ENCODE measurements around the gene LGMN.

Gene LGMN

DNA sequence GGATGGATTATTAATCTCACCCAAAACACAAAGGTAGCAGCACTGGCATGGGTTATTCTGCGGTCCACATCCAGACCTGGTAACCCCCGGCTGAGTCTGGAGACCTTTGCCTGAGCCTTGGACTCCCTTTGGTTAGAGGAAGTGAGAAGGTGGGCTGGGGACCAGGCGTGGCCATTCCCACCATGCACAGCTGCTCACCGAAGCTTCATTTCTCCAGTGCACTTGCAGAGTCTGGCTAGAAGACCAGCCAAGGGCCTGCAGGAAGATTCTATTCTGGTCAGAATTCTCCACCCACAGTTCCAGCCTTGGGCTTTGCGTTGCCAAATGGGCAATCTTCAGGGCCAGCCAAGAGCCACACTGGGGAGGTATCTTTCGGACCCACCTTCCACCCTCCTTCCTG is 73.0 kb downstream of the LGMN start:
- Histone ChIP-seq H3K4me3 (ENCODE audit: low read depth, low read length) (no peak overlapping the region), H3K27me3 (ENCODE audit: insufficient read depth, low read length) (no peaks in the 10 kb centered on the region), H3K79me2 (ENCODE audit: control insufficient read depth, insufficient read depth, low read length, unreplicated experiment) (no peaks in the 10 kb centered on the region), H2AFZ (ENCODE audit: low read length, unreplicated experiment) (no peak overlapping the region), H3K4me1 (ENCODE audit: control insufficient read depth, insufficient read depth, low read length, unreplicated experiment) (peaks cover 5% of the 10 kb centered on the region), H3K27ac (ENCODE audit: low read depth, low read length) (no peak overlapping the region), H3K36me3 (ENCODE audit: insufficient read depth, low read length) (0 out of 2 replicates have a peak, but pooled peaks cover 3% of the 10 kb centered on the region)

DNA sequence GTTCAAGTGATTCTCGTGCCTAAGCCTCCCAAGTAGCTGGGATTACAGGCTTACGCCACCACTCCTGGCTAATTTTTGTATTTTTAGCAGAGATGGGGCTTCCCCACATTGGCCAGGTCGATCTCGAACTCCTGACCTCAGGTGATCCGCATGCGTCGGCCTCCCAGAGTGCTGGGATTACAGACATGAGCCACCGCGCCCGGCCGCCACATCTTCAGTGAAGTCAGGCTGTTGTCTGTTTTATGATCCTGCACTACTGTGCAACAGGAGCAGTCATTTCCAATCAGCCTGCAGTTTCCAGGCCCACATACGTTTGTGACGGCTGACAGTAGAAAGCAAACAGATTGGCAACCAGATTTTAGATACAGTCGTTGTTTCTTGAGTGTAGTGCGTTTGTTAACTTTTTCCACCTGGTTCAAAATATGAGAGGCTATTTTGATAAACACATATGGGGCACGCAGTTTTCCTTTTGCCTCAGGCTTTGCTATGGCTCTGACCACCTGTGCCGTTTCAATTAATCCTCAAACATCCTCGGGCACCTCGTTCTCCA is 74.8 kb downstream of the LGMN start:
- no peak overlapping the region for H3K4me3 ChIP-seq (ENCODE audit: low read depth, low read length)
- H3K27ac ChIP-seq (ENCODE audit: low read depth, low read length), result no peak overlapping the region
- no peak overlapping the region for H2AFZ ChIP-seq (ENCODE audit: low read length, unreplicated experiment)

DNA sequence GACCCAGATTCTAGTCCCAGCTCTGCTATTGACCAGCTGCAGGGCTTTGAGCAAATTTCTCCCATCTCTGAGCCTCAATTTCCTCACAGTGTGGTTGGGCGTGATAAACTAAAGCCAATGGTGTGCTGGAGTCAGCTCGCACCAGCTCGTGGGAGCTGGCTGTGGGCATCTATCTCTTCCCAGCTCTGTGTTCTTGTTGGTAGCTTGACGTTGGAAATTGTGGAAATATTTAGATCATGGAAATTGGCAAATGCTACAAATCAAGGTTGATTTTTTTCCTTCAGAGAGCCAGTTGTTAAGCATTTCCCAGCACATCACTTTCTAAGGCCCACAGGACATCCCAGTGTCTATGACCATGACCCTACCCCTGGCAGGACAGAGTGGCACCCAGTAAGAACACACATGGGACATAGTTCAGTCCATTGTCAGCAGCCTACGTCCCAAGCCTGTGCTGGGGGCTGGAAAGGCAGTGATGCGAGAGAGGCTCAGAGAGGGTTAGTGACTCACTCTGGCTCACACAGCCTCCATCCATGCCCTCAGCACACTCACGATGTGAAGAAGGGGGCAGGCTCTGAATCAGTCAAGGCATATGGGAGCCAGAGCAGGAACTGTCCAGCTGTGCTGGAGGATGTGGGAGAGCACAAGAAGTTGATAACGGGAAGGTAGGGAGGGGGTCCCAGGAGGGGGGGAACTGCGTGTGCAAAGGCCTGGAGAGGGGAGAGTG is 77.6 kb downstream of the LGMN start:
- H3K27me3 ChIP-seq (ENCODE audit: insufficient read depth, low read length), result no peaks in the 10 kb centered on the region
- H3K36me3 ChIP-seq (ENCODE audit: insufficient read depth, low read length), result no peaks in the 10 kb centered on the region
- no peak overlapping the region for H3K27ac ChIP-seq (ENCODE audit: low read depth, low read length)
- H3K4me3 ChIP-seq (ENCODE audit: low read depth, low read length), result no peak overlapping the region
- no peak overlapping the region for H2AFZ ChIP-seq (ENCODE audit: low read length, unreplicated experiment)
- no peaks in the 10 kb centered on the region for H3K79me2 ChIP-seq (ENCODE audit: control insufficient read depth, insufficient read depth, low read length, unreplicated experiment)
- peaks cover 5% of the 10 kb centered on the region for H3K4me1 ChIP-seq (ENCODE audit: control insufficient read depth, insufficient read depth, low read length, unreplicated experiment)

More for the DNA sequence above, 74.8 kb downstream of the LGMN start:
- Histone ChIP-seq H3K4me1 (ENCODE audit: control insufficient read depth, insufficient read depth, low read length, unreplicated experiment) (peaks cover 8% of the 10 kb centered on the region), H3K36me3 (ENCODE audit: insufficient read depth, low read length) (0 out of 2 replicates have a peak, but pooled peaks cover 3% of the 10 kb centered on the region), H3K27me3 (ENCODE audit: insufficient read depth, low read length) (no peaks in the 10 kb centered on the region), H3K79me2 (ENCODE audit: control insufficient read depth, insufficient read depth, low read length, unreplicated experiment) (no peaks in the 10 kb centered on the region)

DNA sequence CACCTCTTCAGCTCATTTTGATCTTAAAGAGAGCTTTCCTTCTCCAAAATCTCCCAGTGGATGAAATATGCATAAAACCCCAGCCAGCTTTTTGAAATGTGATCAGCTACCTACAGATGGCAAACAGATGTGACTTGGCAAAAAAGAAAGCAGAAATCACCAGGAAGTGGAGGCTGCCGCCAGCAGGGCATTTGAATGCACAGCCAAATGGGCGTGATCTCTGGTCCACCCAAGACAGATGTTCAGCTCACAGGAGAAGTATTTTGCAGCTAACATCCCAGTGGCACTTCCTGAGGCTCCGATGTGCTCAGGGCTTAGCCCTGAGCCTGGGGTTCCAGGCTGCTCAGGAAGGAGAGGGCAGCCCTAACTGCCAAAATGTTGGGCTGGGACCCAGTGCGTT is 78.3 kb downstream of the LGMN start:
- Histone ChIP-seq H3K4me1 (ENCODE audit: control insufficient read depth, insufficient read depth, low read length, unreplicated experiment) (peaks cover 5% of the 10 kb centered on the region), H3K4me3 (ENCODE audit: low read depth, low read length) (no peak overlapping the region), H2AFZ (ENCODE audit: low read length, unreplicated experiment) (no peak overlapping the region), H3K79me2 (ENCODE audit: control insufficient read depth, insufficient read depth, low read length, unreplicated experiment) (no peaks in the 10 kb centered on the region), H3K27me3 (ENCODE audit: insufficient read depth, low read length) (no peaks in the 10 kb centered on the region), H3K36me3 (ENCODE audit: insufficient read depth, low read length) (no peaks in the 10 kb centered on the region), H3K27ac (ENCODE audit: low read depth, low read length) (no peak overlapping the region)

GRCh38 chr14:92668276-92668973 is 80.0 kb downstream of the LGMN start:
- Histone ChIP-seq H3K36me3 (ENCODE audit: insufficient read depth, low read length) (no peaks in the 10 kb centered on the region), H3K4me3 (ENCODE audit: low read depth, low read length) (no peak overlapping the region), H3K4me1 (ENCODE audit: control insufficient read depth, insufficient read depth, low read length, unreplicated experiment) (peaks cover 5% of the 10 kb centered on the region), H3K79me2 (ENCODE audit: control insufficient read depth, insufficient read depth, low read length, unreplicated experiment) (no peaks in the 10 kb centered on the region), H3K27ac (ENCODE audit: low read depth, low read length) (no peak overlapping the region), H2AFZ (ENCODE audit: low read length, unreplicated experiment) (no peak overlapping the region), H3K27me3 (ENCODE audit: insufficient read depth, low read length) (no peaks in the 10 kb centered on the region)

DNA sequence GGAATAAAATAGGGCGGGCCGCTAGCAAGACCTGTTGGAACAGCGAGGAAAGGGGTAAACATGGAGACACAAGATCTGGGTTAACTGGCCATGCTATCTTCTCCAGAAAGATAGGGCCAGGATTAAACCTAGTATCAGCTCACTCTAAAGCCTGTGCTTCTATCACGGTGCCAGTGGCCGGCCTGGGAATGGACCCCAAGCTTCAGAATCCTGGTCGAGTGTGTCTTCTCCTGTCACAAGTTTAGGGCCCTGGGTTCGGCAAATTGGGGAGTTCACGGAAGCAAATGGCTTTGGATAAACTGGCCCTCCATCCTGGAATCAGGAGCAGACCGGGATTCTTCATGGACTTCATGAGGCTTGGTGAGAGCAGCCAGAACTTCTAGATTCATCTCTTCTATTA is 82.2 kb downstream of the LGMN start:
- no peak overlapping the region for H3K27ac ChIP-seq (ENCODE audit: low read depth, low read length)
- H2AFZ ChIP-seq (ENCODE audit: low read length, unreplicated experiment), result no peak overlapping the region
- H3K27me3 ChIP-seq (ENCODE audit: insufficient read depth, low read length), result no peaks in the 10 kb centered on the region
- H3K79me2 ChIP-seq (ENCODE audit: control insufficient read depth, insufficient read depth, low read length, unreplicated experiment), result no peaks in the 10 kb centered on the region
- no peak overlapping the region for H3K4me3 ChIP-seq (ENCODE audit: low read depth, low read length)
- H3K4me1 ChIP-seq (ENCODE audit: control insufficient read depth, insufficient read depth, low read length, unreplicated experiment), result peaks cover 5% of the 10 kb centered on the region
- H3K36me3 ChIP-seq (ENCODE audit: insufficient read depth, low read length), result no peaks in the 10 kb centered on the region

DNA sequence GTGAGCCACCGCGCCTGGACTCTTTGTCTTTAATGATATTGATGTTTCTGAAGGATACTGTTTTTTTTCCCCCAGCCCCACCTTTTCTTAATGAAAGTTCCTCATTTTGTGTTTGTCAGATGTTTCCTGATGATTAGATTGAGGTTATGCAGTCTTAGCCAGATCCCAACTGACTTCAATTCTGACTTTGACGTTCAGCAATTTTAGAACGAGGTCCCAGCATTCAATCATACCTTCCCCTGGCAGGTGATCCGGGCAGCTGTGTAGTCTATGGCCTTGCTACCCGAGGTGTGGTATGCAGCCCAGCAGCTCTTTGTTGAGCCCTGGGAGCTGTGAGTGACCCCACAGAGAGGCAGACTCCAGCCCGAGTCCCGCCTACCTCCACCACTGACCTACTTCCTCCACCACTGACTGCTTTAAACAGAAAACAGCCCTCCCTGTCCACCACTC is 82.7 kb downstream of the LGMN start:
- H3K79me2 ChIP-seq (ENCODE audit: control insufficient read depth, insufficient read depth, low read length, unreplicated experiment), result no peaks in the 10 kb centered on the region
- H3K27me3 ChIP-seq (ENCODE audit: insufficient read depth, low read length), result no peaks in the 10 kb centered on the region
- no peak overlapping the region for H3K4me3 ChIP-seq (ENCODE audit: low read depth, low read length)
- H3K4me1 ChIP-seq (ENCODE audit: control insufficient read depth, insufficient read depth, low read length, unreplicated experiment), result peaks cover 5% of the 10 kb centered on the region
- no peak overlapping the region for H2AFZ ChIP-seq (ENCODE audit: low read length, unreplicated experiment)
- H3K36me3 ChIP-seq (ENCODE audit: insufficient read depth, low read length), result no peaks in the 10 kb centered on the region
- H3K27ac ChIP-seq (ENCODE audit: low read depth, low read length), result no peak overlapping the region

DNA sequence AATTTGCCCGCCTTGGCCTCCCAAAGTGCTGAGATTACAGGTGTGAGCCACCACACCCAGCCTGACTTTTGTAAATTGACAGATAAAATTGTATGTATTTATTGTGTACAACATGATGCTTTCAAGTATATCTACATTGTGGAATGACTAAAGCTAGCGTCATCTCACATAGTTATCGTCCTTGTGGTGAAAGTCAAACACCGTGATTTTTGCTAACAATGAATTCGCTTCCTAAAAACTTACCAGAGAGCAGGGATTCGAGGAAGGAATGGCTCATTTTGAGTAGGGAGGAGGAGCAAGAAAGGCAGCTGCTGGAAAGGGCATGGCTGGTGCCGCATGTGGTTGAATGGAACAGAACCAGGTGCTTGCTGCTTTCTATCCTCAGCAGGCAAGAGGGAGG is 85.4 kb downstream of the LGMN start:
- H3K27me3 ChIP-seq (ENCODE audit: insufficient read depth, low read length), result no peaks in the 10 kb centered on the region
- H2AFZ ChIP-seq (ENCODE audit: low read length, unreplicated experiment), result no peak overlapping the region
- H3K36me3 ChIP-seq (ENCODE audit: insufficient read depth, low read length), result no peaks in the 10 kb centered on the region
- H3K27ac ChIP-seq (ENCODE audit: low read depth, low read length), result no peak overlapping the region
- no peaks in the 10 kb centered on the region for H3K79me2 ChIP-seq (ENCODE audit: control insufficient read depth, insufficient read depth, low read length, unreplicated experiment)
- H3K4me1 ChIP-seq (ENCODE audit: control insufficient read depth, insufficient read depth, low read length, unreplicated experiment), result no peaks in the 10 kb centered on the region
- H3K4me3 ChIP-seq (ENCODE audit: low read depth, low read length), result no peak overlapping the region

DNA sequence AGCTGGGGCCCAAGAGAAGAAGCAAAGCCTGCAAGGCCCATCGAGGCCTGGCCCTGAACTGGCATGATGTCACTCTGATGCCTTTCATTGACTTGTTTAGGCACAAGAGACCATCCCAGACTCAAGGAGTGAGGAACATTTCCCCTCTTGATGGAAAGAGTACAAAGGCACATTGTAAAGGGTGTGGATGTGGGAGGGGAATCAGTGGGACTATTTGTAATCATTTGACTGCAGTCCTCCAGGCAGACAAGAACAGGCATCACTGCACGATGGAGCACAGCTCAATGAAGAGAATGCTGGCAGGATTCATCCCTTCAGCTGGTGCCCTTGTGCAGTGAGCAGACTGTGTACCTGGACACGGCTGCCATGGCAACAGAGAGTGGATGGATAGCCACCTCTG is 87.9 kb downstream of the LGMN start:
- Histone ChIP-seq H3K27me3 (ENCODE audit: insufficient read depth, low read length) (no peaks in the 10 kb centered on the region), H3K4me3 (ENCODE audit: low read depth, low read length) (no peak overlapping the region), H2AFZ (ENCODE audit: low read length, unreplicated experiment) (no peak overlapping the region), H3K36me3 (ENCODE audit: insufficient read depth, low read length) (no peaks in the 10 kb centered on the region), H3K4me1 (ENCODE audit: control insufficient read depth, insufficient read depth, low read length, unreplicated experiment) (no peaks in the 10 kb centered on the region), H3K79me2 (ENCODE audit: control insufficient read depth, insufficient read depth, low read length, unreplicated experiment) (no peaks in the 10 kb centered on the region), H3K27ac (ENCODE audit: low read depth, low read length) (no peak overlapping the region)

GRCh38 chr14:92659765-92660561 is 88.5 kb downstream of the LGMN start:
- no peaks in the 10 kb centered on the region for H3K79me2 ChIP-seq (ENCODE audit: control insufficient read depth, insufficient read depth, low read length, unreplicated experiment)
- no peak overlapping the region for H3K4me3 ChIP-seq (ENCODE audit: low read depth, low read length)
- no peak overlapping the region for H2AFZ ChIP-seq (ENCODE audit: low read length, unreplicated experiment)
- H3K27ac ChIP-seq (ENCODE audit: low read depth, low read length), result no peak overlapping the region
- H3K27me3 ChIP-seq (ENCODE audit: insufficient read depth, low read length), result no peaks in the 10 kb centered on the region
- H3K36me3 ChIP-seq (ENCODE audit: insufficient read depth, low read length), result no peaks in the 10 kb centered on the region
- H3K4me1 ChIP-seq (ENCODE audit: control insufficient read depth, insufficient read depth, low read length, unreplicated experiment), result no peaks in the 10 kb centered on the region

Measured in ACC112 (cell line).